Ishikawa (cell line): Measurements from ENCODE around the gene MYO18A.

Experiments used
- CEBPB ChIP-seq: IDR thresholded peaks from 2 replicates; pipeline ENCODE4 v1.6.1; 2012
- EGR1 ChIP-seq: IDR thresholded peaks from 2 replicates; pipeline ENCODE4 v1.6.1; 2012
- EP300 ChIP-seq: IDR thresholded peaks from 2 replicates; pipeline ENCODE4 v1.6.1; 2012; ENCODE audit warnings: borderline replicate concordance
- NFIC ChIP-seq: IDR thresholded peaks from 2 replicates; pipeline ENCODE4 v1.6.1; 2012
- RAD21 ChIP-seq: IDR thresholded peaks from 2 replicates; pipeline ENCODE4 v1.6.1; 2012; ENCODE audit warnings: low read depth
- TAF1 ChIP-seq: IDR thresholded peaks from 2 replicates; pipeline ENCODE4 v1.6.1; 2012; ENCODE audit warnings: low read depth, mild to moderate bottlenecking
- TCF12 ChIP-seq: IDR thresholded peaks from 2 replicates; pipeline ENCODE4 v1.6.1; 2012; ENCODE audit warnings: low read depth
- TEAD4 ChIP-seq: IDR thresholded peaks from 2 replicates; pipeline ENCODE4 v1.6.1; 2012
- YY1 ChIP-seq: IDR thresholded peaks from 2 replicates; pipeline ENCODE4 v1.6.1; 2012; ENCODE audit warnings: low read depth
- ZBTB7A ChIP-seq: IDR thresholded peaks from 2 replicates; pipeline ENCODE4 v1.6.1; 2012; ENCODE audit warnings: low read depth
- TF ChIP-seq, protein P1 (sequence below): IDR thresholded peaks from 2 replicates; pipeline ENCODE4 v1.6.1; 2012
- TF ChIP-seq, protein P2 (sequence below): IDR thresholded peaks from 2 replicates; pipeline ENCODE4 v1.6.1; 2012; ENCODE audit warnings: low read depth, mild to moderate bottlenecking
- TF ChIP-seq, protein P3 (sequence below): IDR thresholded peaks from 2 replicates; pipeline ENCODE4 v1.6.1; 2012

DNA sequence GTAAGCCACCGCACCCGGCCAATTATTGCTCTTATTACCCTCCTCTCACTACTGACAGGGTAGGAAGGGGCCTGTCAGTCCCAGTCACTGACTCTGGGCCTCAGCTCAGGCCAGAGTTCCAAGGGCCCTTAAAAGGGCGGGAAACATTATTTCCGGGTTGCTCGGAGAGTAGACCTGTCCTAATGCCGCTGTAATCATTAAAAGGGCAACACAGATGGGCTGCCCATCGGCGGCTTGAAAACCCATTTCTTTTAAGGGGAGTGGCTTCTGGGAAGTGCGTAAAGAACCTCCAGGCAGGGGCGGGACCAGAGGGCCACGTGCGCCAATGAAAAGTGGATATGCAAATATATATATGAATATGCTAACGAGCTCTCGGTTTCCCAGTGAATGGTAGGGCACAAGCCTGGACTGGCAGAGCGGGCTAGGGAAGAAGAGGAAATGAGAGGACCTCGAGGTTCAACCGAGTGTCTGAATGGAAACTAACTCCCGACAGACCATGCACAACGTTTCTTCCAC is 110.6 kb downstream of the MYO18A start:
- TF ChIP-seq TCF12 (no peak), EGR1 (no peak), EP300 (no peak), TEAD4 (no peak), CEBPB (no peak), RAD21 (no peak), YY1 (no peak), TAF1 (no peak), ZBTB7A (no peak), NFIC (no peak)
- TF ChIP-seq, protein P1, sequence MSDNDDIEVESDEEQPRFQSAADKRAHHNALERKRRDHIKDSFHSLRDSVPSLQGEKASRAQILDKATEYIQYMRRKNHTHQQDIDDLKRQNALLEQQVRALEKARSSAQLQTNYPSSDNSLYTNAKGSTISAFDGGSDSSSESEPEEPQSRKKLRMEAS = peak; percentile 94
- TF ChIP-seq, protein P2, sequence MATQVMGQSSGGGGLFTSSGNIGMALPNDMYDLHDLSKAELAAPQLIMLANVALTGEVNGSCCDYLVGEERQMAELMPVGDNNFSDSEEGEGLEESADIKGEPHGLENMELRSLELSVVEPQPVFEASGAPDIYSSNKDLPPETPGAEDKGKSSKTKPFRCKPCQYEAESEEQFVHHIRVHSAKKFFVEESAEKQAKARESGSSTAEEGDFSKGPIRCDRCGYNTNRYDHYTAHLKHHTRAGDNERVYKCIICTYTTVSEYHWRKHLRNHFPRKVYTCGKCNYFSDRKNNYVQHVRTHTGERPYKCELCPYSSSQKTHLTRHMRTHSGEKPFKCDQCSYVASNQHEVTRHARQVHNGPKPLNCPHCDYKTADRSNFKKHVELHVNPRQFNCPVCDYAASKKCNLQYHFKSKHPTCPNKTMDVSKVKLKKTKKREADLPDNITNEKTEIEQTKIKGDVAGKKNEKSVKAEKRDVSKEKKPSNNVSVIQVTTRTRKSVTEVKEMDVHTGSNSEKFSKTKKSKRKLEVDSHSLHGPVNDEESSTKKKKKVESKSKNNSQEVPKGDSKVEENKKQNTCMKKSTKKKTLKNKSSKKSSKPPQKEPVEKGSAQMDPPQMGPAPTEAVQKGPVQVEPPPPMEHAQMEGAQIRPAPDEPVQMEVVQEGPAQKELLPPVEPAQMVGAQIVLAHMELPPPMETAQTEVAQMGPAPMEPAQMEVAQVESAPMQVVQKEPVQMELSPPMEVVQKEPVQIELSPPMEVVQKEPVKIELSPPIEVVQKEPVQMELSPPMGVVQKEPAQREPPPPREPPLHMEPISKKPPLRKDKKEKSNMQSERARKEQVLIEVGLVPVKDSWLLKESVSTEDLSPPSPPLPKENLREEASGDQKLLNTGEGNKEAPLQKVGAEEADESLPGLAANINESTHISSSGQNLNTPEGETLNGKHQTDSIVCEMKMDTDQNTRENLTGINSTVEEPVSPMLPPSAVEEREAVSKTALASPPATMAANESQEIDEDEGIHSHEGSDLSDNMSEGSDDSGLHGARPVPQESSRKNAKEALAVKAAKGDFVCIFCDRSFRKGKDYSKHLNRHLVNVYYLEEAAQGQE = no peak
- TF ChIP-seq, protein P3, sequence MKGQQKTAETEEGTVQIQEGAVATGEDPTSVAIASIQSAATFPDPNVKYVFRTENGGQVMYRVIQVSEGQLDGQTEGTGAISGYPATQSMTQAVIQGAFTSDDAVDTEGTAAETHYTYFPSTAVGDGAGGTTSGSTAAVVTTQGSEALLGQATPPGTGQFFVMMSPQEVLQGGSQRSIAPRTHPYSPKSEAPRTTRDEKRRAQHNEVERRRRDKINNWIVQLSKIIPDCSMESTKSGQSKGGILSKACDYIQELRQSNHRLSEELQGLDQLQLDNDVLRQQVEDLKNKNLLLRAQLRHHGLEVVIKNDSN = peak; percentile 90
